Esophagus (tissue), 2 donors: ENCODE results near the gene SLCO2B1. TPM values are rescaled to one million over a fixed set of nuclear protein-coding genes. Genes with fewer than 3 reads are reported as not detected.
A peak's percentile ranks its signal among the peaks of the same experiment; 100 is the strongest.
"Not testable (repeated sequence)": the region's sequence is repeated elsewhere in the genome, so short reads cannot be mapped to it uniquely, and the experiment has no call there.

Experiments used
- H3K27ac ChIP-seq, 2 donors: one replicate each; pipeline ENCODE4 v1.5.1; 2013; ENCODE audit warnings: low read depth in 2 of 2, mild to moderate bottlenecking in 2 of 2, inconsistent platforms in 1 of 2, low read length in 1 of 2, moderate library complexity in 1 of 2
- H3K27me3 ChIP-seq, 2 donors: one replicate each; pipeline ENCODE4 v1.6.1; 2013; ENCODE audit warnings: low read length in 2 of 2, control low read depth in 1 of 2, mild to moderate bottlenecking in 1 of 2; ENCODE audit not compliant: insufficient read depth in 2 of 2, control insufficient read depth in 1 of 2
- H3K36me3 ChIP-seq, 2 donors: one replicate each; pipeline ENCODE4 v1.6.1; 2013; ENCODE audit warnings: low read length in 1 of 2; ENCODE audit not compliant: control insufficient read depth in 2 of 2, insufficient read depth in 2 of 2
- H3K4me1 ChIP-seq, 2 donors: one replicate each; pipeline ENCODE4 v1.6.1; 2013; ENCODE audit warnings: low read length in 1 of 2; ENCODE audit not compliant: control insufficient read depth in 2 of 2, insufficient read depth in 2 of 2
- H3K4me3 ChIP-seq, 2 donors: one replicate each; pipeline ENCODE4 v1.5.1; 2013; ENCODE audit warnings: low read length in 2 of 2, mild to moderate bottlenecking in 2 of 2, low read depth in 1 of 2, moderate library complexity in 1 of 2
- H3K9me3 ChIP-seq, 2 donors: one replicate each; pipeline ENCODE4 v1.6.1; 2013; ENCODE audit warnings: mild to moderate bottlenecking in 2 of 2, low read depth in 1 of 2, low read length in 1 of 2, moderate library complexity in 1 of 2; ENCODE audit not compliant: control insufficient read depth in 2 of 2, insufficient read depth in 1 of 2
- WGBS, 2 donors: extraction: QIAGEN DNeasy Blood & Tissue Kit; methylation state at CpG; one replicate each; pipeline ENCODE4 v1.1.7; 2013; 5-methylcytosine and 5-hydroxymethylcytosine counted together
- polyA plus RNA-seq, 2 donors: library from polyadenylated mRNA; stranded (reverse); fragments of 200-250 nt; gene quantifications; one replicate each; pipeline ENCODE4 v1.2.3, GENCODE V29; 2013
- donor health status: healthy with polysubstance abuse.
- donor health status: Bipolar disorder and iron deficiency.

Gene SLCO2B1
- 1 to 10 TPM; 5.6 to 5.7 TPM for polyA plus RNA-seq

GRCh38 chr11:75150879-75151278 is at the start of gene SLCO2B1:
Gene SLCO2B1, plus strand, starts transcription at chr11:75151107. Its CDS starts 275 bp downstream, at chr11:75151382.
- H3K27me3 ChIP-seq: no peaks in the 10 kb centered on the region
- no peaks in the 10 kb centered on the region for H3K9me3 ChIP-seq
- H3K36me3 ChIP-seq: no peaks in the 10 kb centered on the region
- WGBS, 2 donors: 50 to 51% methylated on average over 4 of the region's 4 CpGs
- peak within 1 kb of the TSS; percentile 24 to 26 for H3K4me3 ChIP-seq
- peak within 1 kb of the TSS; percentile 62 to 66 for H3K27ac ChIP-seq
- peaks cover 4 to 20% of the 10 kb centered on the region in 2 donors for H3K4me1 ChIP-seq

- 82% methylated on average over 8 of the region's 8 CpGs for WGBS, 2 donors
These were observed 49.3 kb upstream of the SLCO2B1 start for GRCh38 chr11:75101424-75102128.

GRCh38 chr11:75103380-75104026 is 47.4 kb upstream of the SLCO2B1 start:
- H3K9me3 ChIP-seq: peaks cover 0 to 2% of the 10 kb centered on the region in 2 donors
- no peaks in the 10 kb centered on the region for H3K36me3 ChIP-seq
- H3K4me3 ChIP-seq: no peak overlapping the region
- H3K4me1 ChIP-seq: no peaks in the 10 kb centered on the region
- no peak overlapping the region for H3K27ac ChIP-seq
- WGBS, 2 donors: 67 to 70% methylated on average over 5 of the region's 5 CpGs
- no peaks in the 10 kb centered on the region for H3K27me3 ChIP-seq

More at GRCh38 chr11:75101424-75102128, 49.3 kb upstream of the SLCO2B1 start:
- no peaks in the 10 kb centered on the region for H3K36me3 ChIP-seq
- peaks cover 0 to 2% of the 10 kb centered on the region in 2 donors for H3K9me3 ChIP-seq
- H3K4me3 ChIP-seq: no peak overlapping the region
- no peaks in the 10 kb centered on the region for H3K27me3 ChIP-seq
- no peak overlapping the region for H3K27ac ChIP-seq
- no peaks in the 10 kb centered on the region for H3K4me1 ChIP-seq

GRCh38 chr11:75105462-75105925 is 45.4 kb upstream of the SLCO2B1 start:
- H3K4me3 ChIP-seq: no peak overlapping the region
- no peaks in the 10 kb centered on the region for H3K27me3 ChIP-seq
- H3K27ac ChIP-seq: no peak overlapping the region
- 51 to 60% methylated on average over 9 of the region's 9 CpGs for WGBS, 2 donors
- H3K36me3 ChIP-seq: no peaks in the 10 kb centered on the region
- peaks cover 0 to 2% of the 10 kb centered on the region in 2 donors for H3K9me3 ChIP-seq
- H3K4me1 ChIP-seq: no peaks in the 10 kb centered on the region

- 74 to 79% methylated on average over 2 of the region's 2 CpGs for WGBS, 2 donors
These were observed 44.8 kb upstream of the SLCO2B1 start for GRCh38 chr11:75105967-75106681.

GRCh38 chr11:75107187-75107586 is 43.7 kb upstream of the SLCO2B1 start:
- no peaks in the 10 kb centered on the region for H3K4me1 ChIP-seq
- peaks cover 0 to 2% of the 10 kb centered on the region in 2 donors for H3K9me3 ChIP-seq
- no peak overlapping the region for H3K27ac ChIP-seq
- H3K36me3 ChIP-seq: no peaks in the 10 kb centered on the region
- H3K27me3 ChIP-seq: no peaks in the 10 kb centered on the region
- H3K4me3 ChIP-seq: no peak overlapping the region
- 60 to 70% methylated on average over 4 of the region's 4 CpGs for WGBS, 2 donors

More at GRCh38 chr11:75105967-75106681, 44.8 kb upstream of the SLCO2B1 start:
- not testable (repeated sequence) for H3K9me3 ChIP-seq, H3K4me1 ChIP-seq, H3K36me3 ChIP-seq, H3K27ac ChIP-seq, H3K27me3 ChIP-seq, H3K4me3 ChIP-seq

- H3K36me3 ChIP-seq: no peaks in the 10 kb centered on the region
- no peak overlapping the region for H3K4me3 ChIP-seq
- no peaks in the 10 kb centered on the region for H3K27me3 ChIP-seq
- H3K27ac ChIP-seq: no peak overlapping the region
- no peaks in the 10 kb centered on the region for H3K4me1 ChIP-seq
- 86 to 90% methylated on average over 2 of the region's 2 CpGs for WGBS, 2 donors
- peaks cover 2 to 3% of the 10 kb centered on the region in 2 donors for H3K9me3 ChIP-seq
These were observed 38.7 kb upstream of the SLCO2B1 start for GRCh38 chr11:75112200-75112599.

- 18 to 25% methylated on average over 1 of the region's 1 CpG for WGBS, 2 donors
- peaks cover 2 to 3% of the 10 kb centered on the region in 2 donors for H3K9me3 ChIP-seq
- H3K4me1 ChIP-seq: no peaks in the 10 kb centered on the region
- no peak overlapping the region for H3K4me3 ChIP-seq
- no peaks in the 10 kb centered on the region for H3K27me3 ChIP-seq
- H3K27ac ChIP-seq: no peak overlapping the region
- H3K36me3 ChIP-seq: no peaks in the 10 kb centered on the region
These were observed 37.9 kb upstream of the SLCO2B1 start for GRCh38 chr11:75113030-75113429.

GRCh38 chr11:75114465-75114864 is 36.4 kb upstream of the SLCO2B1 start:
- no peak overlapping the region for H3K27ac ChIP-seq
- H3K27me3 ChIP-seq: no peaks in the 10 kb centered on the region
- H3K9me3 ChIP-seq: peaks cover 2 to 3% of the 10 kb centered on the region in 2 donors
- WGBS, 2 donors: 87 to 93% methylated on average over 2 of the region's 2 CpGs
- no peak overlapping the region for H3K4me3 ChIP-seq
- no peaks in the 10 kb centered on the region for H3K36me3 ChIP-seq
- H3K4me1 ChIP-seq: no peaks in the 10 kb centered on the region
